ENCODE results near the gene CALY.
"Not testable (repeated sequence)": the region's sequence is repeated elsewhere in the genome, so short reads cannot be mapped to it uniquely, and the experiment has no call there.

Gene CALY

GRCh38 chr10:133332936-133333699 lies 3.6 kb downstream of the CALY start:
- DNase-seq = no peak

- peak in 57 of 58 donors; percentile 21 to 92 (median 73) for DNase-seq
Observed at GRCh38 chr10:133329491-133330202, 7.0 kb downstream of the CALY start.

- DNase-seq = no peak
Observed at GRCh38 chr10:133328358-133329343, 8.0 kb downstream of the CALY start.

- DNase-seq = no peak
Observed at GRCh38 chr10:133327651-133328357, 8.9 kb downstream of the CALY start.

DNA sequence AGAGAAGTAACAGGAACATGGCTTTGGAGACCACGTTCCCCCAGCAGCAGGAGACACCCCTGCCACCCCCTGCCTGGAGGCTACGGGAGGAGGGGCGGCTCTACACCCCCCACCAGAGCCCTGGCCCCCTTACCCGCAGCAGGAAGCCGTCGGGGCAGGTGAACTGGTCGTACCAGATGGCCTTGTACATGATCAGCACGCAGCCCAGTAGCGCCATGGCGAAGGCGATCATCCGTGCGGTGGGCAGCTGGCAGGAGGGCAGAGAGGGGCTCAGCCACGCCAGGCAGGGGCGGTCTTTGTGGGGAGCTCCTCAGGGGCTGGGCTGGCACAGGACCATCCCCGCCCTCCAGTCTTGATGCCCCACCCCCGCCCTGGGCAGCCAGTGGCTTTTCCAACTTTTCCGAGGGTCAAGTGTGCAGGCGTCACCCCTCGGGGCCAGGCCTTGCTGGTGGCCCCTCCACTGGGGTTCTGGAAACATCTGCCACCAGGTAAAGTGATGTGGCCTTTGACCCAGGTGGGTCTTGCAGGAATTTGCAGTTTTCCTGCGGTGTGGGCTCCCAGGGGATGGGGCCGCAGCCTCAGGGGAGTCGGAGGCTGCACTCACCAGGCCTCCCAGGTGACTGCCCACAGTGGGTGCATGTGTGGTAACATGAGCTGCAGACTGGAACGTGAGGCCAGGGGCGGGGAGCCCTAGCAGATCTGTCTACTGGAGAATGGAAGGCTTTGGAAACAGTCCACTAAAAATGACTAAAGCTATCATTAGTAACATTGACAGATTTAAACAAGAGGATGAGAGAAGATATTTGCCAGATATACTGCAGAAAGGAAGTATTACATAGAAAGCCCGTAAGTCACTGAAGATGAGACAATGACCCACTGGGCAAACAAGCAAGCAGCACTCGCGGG lies 9.7 kb downstream of the CALY start:
- DNase-seq = peak in 1 of 58 donors; percentile 14

GRCh38 chr10:133326223-133326551 lies 10.5 kb downstream of the CALY start:
- DNase-seq = no peak

DNA sequence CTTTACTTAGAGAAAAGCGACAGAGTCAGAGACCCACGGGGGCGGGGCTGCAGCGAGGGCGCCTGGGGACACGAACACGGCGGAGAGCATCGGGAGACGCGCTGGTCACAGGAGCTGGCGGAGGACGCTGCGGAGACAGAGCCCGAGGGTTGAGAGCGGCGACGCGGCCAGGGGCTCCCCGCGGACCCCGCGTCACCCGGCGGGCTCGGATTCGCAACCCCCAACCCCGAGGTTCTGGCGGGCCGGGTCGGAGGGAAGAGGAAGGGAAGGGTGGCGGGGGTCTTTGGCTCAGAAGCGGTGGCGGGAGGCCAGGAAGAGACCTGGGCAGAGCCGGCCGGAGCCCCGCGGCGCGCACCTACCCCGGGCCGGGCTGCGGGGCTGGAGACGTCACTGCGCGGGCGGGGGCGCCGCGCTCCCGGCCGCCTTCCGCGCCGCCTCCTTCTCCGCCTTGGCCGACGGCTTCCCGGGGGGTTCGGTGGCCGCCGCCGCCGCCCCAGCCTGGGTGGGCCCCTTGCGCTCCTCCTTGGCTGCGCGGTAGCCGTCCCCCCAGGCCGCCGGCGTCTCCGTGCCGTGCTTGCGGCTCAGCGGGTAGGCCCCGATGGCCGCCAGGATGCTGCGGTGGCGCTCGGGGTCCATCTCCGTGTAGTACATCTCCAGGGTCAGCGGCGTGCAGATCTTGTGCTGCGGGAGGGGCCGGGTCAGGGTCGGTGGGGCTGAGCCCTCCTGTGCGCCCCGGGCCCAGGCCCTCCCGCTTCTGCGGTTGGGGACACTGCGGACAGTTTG lies 11.1 kb downstream of the CALY start:
- no peak for DNase-seq

- DNase-seq = no peak
Observed at GRCh38 chr10:133324857-133325260, 11.8 kb downstream of the CALY start.

GRCh38 chr10:133324198-133324792 lies 12.4 kb downstream of the CALY start:
- peak in 26 of 58 donors; percentile 18 to 79 (median 44) for DNase-seq

GRCh38 chr10:133322064-133322709 lies 14.5 kb downstream of the CALY start:
- DNase-seq = not testable (repeated sequence)

- DNase-seq = not testable (repeated sequence)
Observed at GRCh38 chr10:133320852-133321422, 15.8 kb downstream of the CALY start.

- DNase-seq = peak in 20 of 58 donors; percentile 9 to 66 (median 28)
Observed at GRCh38 chr10:133318494-133319127, 18.1 kb downstream of the CALY start.

DNA sequence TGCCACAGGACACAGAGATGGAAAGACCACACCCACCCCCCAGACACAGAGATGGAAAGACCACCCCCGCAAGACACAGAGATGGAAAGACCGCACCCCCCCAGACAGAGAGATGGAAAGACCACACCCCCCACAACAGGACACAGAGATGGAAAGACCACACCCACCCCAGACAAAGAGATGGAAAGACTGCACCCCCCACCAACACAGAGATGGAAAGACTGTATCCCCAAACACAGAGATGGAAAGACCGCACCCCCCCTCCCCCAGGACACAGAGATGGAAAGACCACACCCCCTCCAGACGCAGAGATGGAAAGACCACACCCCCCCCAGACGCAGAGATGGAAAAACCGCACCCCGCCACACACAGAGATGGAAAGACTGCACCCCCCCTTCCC lies 20.0 kb downstream of the CALY start:
- no peak for DNase-seq

DNA sequence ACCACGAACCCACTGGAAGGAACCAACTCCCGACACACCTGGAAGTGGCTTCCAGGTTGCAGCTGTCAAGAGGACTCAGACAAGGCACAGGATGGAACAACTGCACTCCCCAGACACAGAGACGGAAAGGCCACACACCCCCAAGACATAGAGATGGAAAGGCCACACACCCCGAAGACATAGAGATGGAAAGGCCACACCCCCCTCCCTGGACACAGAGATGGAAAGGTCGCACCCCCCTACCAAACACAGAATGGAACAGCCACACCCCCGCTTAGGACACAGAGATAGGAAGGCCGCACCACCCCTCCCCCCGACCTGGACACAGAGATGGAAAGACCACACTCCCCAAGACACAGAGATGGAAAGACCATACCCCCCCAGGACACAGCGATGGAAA lies 20.4 kb downstream of the CALY start:
- no peak for DNase-seq

DNA sequence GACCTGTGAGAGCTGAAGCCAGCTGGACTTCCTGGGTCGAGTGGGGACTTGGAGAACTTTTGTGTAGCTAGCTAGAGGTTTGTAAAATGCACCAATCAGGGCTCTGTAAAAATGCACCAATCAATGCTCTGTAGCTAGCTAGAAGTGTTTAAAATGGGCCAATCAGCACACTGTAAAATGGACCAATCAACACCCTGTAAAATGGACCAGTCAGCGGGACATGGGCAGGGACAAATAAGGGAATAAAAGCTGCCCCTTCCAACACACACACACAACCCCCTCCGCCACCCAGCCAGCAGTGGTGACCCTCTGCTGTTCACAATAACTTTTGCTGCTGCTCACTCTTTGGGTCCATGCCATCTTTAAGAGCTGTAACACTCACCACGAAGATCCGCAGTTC lies 20.8 kb downstream of the CALY start:
- DNase-seq = no peak

- no peak for DNase-seq
Observed at GRCh38 chr10:133314911-133315310, 21.8 kb downstream of the CALY start.

DNA sequence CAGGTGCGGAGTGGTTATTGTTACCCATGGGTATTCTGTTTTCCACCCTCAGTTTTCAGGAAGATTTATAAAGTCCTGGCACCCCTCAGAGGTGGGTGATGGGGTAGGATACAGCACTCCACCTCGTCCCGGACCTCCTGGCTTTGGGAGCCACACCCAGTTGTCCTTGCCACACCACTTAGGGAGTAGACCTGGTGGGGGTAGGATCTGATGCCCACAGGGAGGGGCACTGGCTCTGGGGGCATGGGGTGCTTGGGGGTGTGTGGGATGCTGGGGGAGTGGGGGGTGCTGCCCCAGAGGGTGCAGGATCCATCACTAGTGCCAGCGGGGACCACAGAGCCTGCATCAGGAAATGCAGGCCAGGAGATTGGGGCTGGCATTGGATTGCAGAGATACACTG lies 23.5 kb downstream of the CALY start:
- no peak for DNase-seq
